Tongue (tissue), 2 donors: Measurements from ENCODE around the gene TOP3A. TPM values are rescaled to one million over a fixed set of nuclear protein-coding genes. Genes with fewer than 3 reads are reported as not detected.

Source experiments
- DNase-seq: peaks from one replicate; pipeline ENCODE4 v3.0.0-alpha.2; 2015
- total RNA-seq: library from RNA; depleted of rRNA; stranded (reverse); fragments of >200 nt; gene quantifications from one replicate; pipeline ENCODE4 v1.2.3, GENCODE V29; 2014

The TOP3A gene
- total RNA-seq, 1 donor from 2014 or later, result 30.2 TPM

GRCh38 chr17:18253947-18254821, 60.6 kb downstream of the TOP3A start:
- DNase-seq, result no peak

GRCh38 chr17:18253187-18253884, 61.5 kb downstream of the TOP3A start:
- DNase-seq, result no peak

DNA sequence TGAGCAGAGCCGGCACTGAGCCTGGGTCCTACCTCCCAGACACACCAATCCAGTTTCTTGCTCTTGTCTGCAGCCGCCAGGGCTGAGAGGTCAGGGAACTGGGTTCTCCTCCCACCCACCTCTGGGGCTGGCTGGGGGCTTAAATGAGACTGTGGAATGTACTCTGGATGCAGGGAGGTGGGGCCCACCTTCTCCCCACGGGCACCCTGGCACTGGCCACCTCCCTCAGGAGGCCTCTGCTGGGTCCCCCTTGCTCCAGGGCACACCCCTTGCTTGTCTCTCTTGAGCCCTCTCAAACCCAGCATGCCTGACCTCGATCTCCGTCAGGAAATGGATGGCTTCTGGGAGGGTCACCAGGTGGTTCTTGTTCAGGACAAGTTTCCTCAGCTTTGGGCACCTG, 62.6 kb downstream of the TOP3A start:
- no peak for DNase-seq

GRCh38 chr17:18251204-18251603, 63.6 kb downstream of the TOP3A start:
- DNase-seq, result no peak

DNA sequence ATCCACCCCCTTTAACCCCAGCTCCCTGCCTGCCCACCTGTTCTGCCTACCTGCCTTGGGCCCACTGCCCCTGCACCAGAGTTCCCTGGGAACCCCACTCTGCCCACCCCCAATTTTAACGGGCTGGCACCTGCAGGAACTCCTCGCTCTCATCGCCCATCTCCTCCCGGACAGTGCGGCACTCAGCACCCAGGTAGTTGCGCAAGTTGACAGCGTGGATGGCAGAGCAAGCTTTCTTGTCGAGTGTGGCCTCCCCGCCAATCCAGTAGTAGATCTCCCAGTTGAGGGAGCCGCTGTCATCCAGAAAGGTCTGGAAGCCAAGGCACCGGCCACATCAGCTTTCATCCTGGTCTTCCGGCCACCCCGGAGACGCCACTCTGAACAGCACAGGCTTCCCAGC, 64.1 kb downstream of the TOP3A start:
- no peak for DNase-seq

- no peak for DNase-seq
Measured at GRCh38 chr17:18250259-18250658, 64.5 kb downstream of the TOP3A start.

DNA sequence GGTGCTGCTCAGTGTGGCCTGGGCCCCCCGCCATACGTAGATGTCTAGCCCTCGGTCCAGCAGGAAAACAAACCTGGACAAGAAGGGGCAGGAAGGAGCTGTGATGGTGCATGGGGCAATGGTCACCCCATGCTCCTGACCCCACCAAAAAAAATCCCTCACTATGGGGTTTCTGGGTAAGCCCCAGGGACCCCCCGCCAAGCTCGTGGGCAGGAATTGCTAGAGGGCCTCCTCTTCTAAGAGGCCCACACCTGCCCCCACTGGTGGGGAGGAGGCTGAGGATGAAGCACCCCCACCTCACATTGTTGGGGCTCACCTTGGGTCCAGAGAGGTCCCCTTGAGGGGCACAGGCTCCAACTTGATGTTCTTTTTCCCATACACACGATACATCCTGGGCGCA, 66.0 kb downstream of the TOP3A start:
- no peak for DNase-seq

GRCh38 chr17:18248300-18248731, 66.5 kb downstream of the TOP3A start:
- DNase-seq, result peak; percentile 87

DNA sequence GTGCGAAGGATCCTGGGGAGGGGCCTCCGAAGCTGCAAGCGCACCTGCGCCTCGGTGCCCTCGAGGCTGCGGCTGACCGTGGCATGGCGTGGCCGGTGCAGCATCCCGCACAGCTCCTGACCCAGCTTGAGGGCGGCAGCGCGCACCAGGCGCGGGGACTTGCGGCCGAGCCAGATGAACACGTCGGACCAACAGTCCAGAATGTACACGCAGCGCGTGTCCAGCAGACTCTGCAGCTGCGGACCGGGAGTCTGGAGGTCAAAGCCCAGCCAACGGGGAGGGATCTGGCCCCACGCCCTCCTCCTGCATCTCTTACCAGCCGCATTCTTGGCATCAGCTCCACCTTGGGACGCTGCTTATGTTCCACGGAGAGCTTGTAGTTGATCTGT, 67.2 kb downstream of the TOP3A start:
- no peak for DNase-seq

GRCh38 chr17:18246880-18247612, 67.7 kb downstream of the TOP3A start:
- peak; percentile 70 for DNase-seq

DNA sequence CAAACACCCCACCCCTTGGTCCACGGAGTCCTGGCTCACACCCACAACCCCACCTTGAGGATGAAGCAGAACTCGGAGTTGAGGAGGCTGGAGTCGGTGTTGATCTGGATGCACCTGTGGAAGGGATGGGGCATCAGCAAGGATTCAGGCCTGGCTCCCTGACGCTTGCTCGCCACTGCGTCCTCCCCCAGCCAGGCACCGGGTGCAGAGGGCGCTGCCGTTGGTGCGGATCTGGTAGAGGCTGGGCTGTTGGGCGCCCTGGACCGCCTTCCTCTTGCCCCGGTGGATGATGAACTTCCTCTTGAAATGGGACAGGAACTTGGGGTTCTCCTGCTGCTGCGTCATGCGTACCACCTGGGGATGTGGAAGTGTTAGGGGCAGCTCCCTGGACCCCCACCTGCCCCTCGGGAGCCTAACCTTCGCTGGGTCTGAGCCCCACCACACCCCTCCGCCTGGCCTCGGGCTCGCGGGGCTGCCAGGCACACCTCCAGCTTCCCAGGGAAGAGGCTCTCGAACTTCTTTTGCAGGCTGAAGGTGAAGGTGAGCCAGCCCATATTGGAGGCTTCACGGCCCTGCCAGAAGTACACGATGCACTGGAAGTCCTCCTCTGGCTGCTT, 68.6 kb downstream of the TOP3A start:
- no peak for DNase-seq

- no peak for DNase-seq
Measured at GRCh38 chr17:18245038-18245776, 69.6 kb downstream of the TOP3A start.

- no peak for DNase-seq
Measured at GRCh38 chr17:18241229-18241871, 73.4 kb downstream of the TOP3A start.

- DNase-seq, result no peak
Measured at GRCh38 chr17:18240449-18240848, 74.3 kb downstream of the TOP3A start.

GRCh38 chr17:18238299-18238698, 76.5 kb downstream of the TOP3A start:
- no peak for DNase-seq

DNA sequence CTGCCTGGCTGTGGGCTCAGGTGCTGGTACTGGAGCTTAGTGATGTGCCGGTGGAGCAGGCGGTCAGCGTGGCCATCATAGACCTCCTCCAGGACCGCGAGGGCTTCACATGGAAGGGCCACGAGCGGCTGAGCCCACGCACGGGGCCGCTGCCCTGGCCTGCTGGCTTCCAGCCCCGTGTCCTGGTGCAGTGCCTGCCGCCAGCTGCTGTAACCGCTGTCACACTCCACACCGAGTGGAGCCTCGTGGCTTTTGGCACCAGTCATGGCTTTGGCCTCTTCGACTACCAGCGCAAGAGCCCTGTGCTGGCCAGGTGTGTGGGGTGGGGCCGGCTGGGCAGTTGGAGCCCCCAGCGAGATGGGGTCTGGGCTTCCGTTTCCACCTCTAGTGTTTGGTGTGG, 77.3 kb downstream of the TOP3A start:
- no peak for DNase-seq

GRCh38 chr17:18236494-18236893, 78.3 kb downstream of the TOP3A start:
- DNase-seq, result no peak

GRCh38 chr17:18235743-18236256, 79.0 kb downstream of the TOP3A start:
- no peak for DNase-seq

DNA sequence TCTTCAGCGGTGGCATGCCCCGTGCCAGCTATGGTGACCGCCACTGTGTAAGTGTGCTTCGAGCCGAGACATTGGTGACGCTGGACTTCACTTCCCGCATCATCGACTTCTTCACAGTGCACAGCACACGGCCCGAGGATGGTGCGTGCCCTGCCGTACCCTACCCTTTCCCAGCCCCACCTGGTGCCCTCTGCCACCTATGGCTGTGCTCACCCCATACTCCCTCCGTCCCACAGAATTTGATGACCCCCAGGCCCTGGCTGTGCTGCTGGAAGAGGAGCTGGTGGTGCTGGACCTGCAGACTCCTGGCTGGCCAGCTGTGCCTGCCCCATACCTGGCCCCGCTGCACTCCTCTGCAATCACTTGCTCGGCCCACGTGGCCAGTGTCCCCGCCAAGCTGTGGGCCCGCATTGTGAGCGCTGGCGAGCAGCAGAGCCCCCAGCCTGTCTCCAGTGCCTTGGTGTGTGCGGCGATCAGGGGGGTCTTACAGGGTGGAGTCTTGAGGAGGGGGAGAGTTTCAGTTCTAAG, 79.9 kb downstream of the TOP3A start:
- no peak for DNase-seq

DNA sequence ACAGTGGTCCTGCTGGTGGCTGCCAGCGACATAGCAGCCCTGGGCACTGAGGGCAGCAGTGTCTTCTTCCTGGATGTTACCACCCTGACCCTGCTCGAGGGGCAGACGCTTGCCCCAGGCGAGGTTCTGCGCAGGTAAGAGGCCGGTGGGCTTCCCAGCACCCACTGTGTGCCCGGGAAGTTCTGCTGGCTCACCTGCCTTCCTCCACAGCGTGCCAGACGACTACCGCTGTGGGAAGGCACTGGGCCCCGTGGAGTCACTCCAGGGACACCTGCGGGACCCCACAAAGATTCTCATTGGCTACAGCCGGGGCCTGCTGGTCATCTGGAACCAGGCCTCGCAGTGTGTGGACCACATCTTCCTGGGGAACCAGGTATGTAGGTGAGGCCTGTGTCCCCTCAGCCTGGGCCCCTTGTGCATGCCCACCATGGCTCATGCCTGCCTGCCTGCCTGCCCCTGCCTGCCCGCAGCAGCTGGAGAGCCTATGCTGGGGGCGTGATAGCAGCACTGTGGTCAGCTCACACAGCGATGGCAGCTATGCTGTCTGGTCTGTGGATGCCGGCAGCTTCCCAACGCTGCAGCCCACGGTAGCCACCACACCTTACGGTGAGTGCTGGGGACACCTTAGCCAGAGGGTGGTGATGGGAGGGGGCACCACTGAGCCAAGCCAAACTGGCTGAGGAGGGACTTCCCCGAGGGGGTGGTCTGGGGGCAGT, 80.8 kb downstream of the TOP3A start:
- DNase-seq, result no peak
